HEK293 (cell line): ENCODE measurements around the gene TNPO3.

Experiments
- CTCF ChIA-PET: fragments of 350-600 bp; formaldehyde crosslinking; extraction: SDS; loops from one replicate; lab custom pipeline; 2021; ENCODE audit warnings: antibody characterized with exemption; lab: Yijun Ruan, JAX
- POLR2A ChIA-PET: fragments of 300-600 bp; formaldehyde crosslinking; extraction: SDS; loops from one replicate; lab custom pipeline; 2020; ENCODE audit warnings: antibody characterized with exemption, inconsistent platforms; lab: Yijun Ruan, JAX
- H3K27ac ChIP-seq: fragments of 200-500 bp; sonication (Bioruptor generic); 2 replicates; pipeline ENCODE4 v1.5.1; 2014; ENCODE audit warnings: low read depth, low read length, control low read depth, inconsistent platforms; ENCODE audit errors: extremely low read depth
- H3K36me3 ChIP-seq, 2 experiments: fragments of 200-500 bp in 1 of 2; sonication (Bioruptor generic) in 1 of 2; 1 replicate in 1 of 2; 2 replicates in 1 of 2; pipeline ENCODE4 v1.5.1; 2014 to 2017; ENCODE audit warnings: inconsistent platforms in 2 of 2, low read length in 2 of 2; ENCODE audit not compliant: control insufficient read depth in 2 of 2, insufficient read depth in 1 of 2
- H3K4me1 ChIP-seq: fragments of 200-500 bp; sonication (Bioruptor generic); 2 replicates; pipeline ENCODE4 v1.5.1; 2014; ENCODE audit warnings: mild to moderate bottlenecking, low read length, inconsistent platforms; ENCODE audit not compliant: control insufficient read depth, insufficient read depth
- H3K4me3 ChIP-seq: 2 replicates; pipeline ENCODE4 v1.5.1; 2011; ENCODE audit warnings: low read depth, mild to moderate bottlenecking, control low read depth, low read length, moderate library complexity
- H3K9me3 ChIP-seq: fragments of 200-500 bp; sonication (Bioruptor generic); 2 replicates; pipeline ENCODE4 v1.5.1; 2014; ENCODE audit warnings: low read depth, low read length, inconsistent platforms; ENCODE audit not compliant: control insufficient read depth, insufficient read depth
- GLIS1 ChIP-seq: fragments of 450-650 bp; formaldehyde crosslinking; IDR thresholded peaks from 2 replicates; pipeline ENCODE4 v1.5.1; 2016; ENCODE audit warnings: missing biosample characterization, missing genetic modification characterization
- KLF1 ChIP-seq: fragments of 450-650 bp; formaldehyde crosslinking; IDR thresholded peaks from 2 replicates; pipeline ENCODE4 v1.5.1; 2016; ENCODE audit warnings: missing biosample characterization, missing genetic modification characterization
- KLF7 ChIP-seq: fragments of 450-650 bp; formaldehyde crosslinking; IDR thresholded peaks from 2 replicates; pipeline ENCODE4 v1.5.1; 2016; ENCODE audit warnings: missing biosample characterization, missing genetic modification characterization, borderline replicate concordance
- KLF9 ChIP-seq: fragments of 450-650 bp; formaldehyde crosslinking; IDR thresholded peaks from 2 replicates; pipeline ENCODE4 v1.5.1; 2016; ENCODE audit warnings: missing biosample characterization, missing genetic modification characterization, low read depth
- SP2 ChIP-seq: fragments of 450-650 bp; formaldehyde crosslinking; IDR thresholded peaks from 2 replicates; pipeline ENCODE4 v1.5.1; 2016; ENCODE audit warnings: missing biosample characterization, missing genetic modification characterization
- WT1 ChIP-seq: fragments of 450-650 bp; formaldehyde crosslinking; IDR thresholded peaks from 2 replicates; pipeline ENCODE4 v1.5.1; 2016; ENCODE audit warnings: missing biosample characterization, missing genetic modification characterization
- YY2 ChIP-seq: fragments of 450-650 bp; formaldehyde crosslinking; IDR thresholded peaks from 2 replicates; pipeline ENCODE4 v1.5.1; 2016; ENCODE audit warnings: missing biosample characterization, missing genetic modification characterization
- ZBTB20 ChIP-seq: fragments of 450-650 bp; formaldehyde crosslinking; IDR thresholded peaks from 2 replicates; pipeline ENCODE4 v1.5.1; 2016; ENCODE audit warnings: missing biosample characterization, missing genetic modification characterization
- ZBTB8A ChIP-seq: fragments of 450-650 bp; formaldehyde crosslinking; IDR thresholded peaks from 2 replicates; pipeline ENCODE4 v1.5.1; 2016; ENCODE audit warnings: missing biosample characterization, missing genetic modification characterization
- ZFP41 ChIP-seq: fragments of 450-650 bp; formaldehyde crosslinking; IDR thresholded peaks from 2 replicates; pipeline ENCODE4 v1.5.1; 2016; ENCODE audit warnings: missing biosample characterization, missing genetic modification characterization, borderline replicate concordance
- ZIC2 ChIP-seq: fragments of 450-650 bp; formaldehyde crosslinking; IDR thresholded peaks from 2 replicates; pipeline ENCODE4 v1.5.1; 2016; ENCODE audit warnings: missing biosample characterization, missing genetic modification characterization
- ZNF112 ChIP-seq: fragments of 450-650 bp; formaldehyde crosslinking; IDR thresholded peaks from 2 replicates; pipeline ENCODE4 v1.5.0; 2017; ENCODE audit warnings: missing biosample characterization, missing genetic modification characterization
- ZNF174 ChIP-seq: fragments of 450-650 bp; formaldehyde crosslinking; IDR thresholded peaks from 2 replicates; pipeline ENCODE4 v1.5.0; 2017; ENCODE audit warnings: missing biosample characterization, mild to moderate bottlenecking, missing genetic modification characterization
- ZNF544 ChIP-seq: fragments of 450-650 bp; formaldehyde crosslinking; IDR thresholded peaks from 2 replicates; pipeline ENCODE4 v1.5.0; 2017; ENCODE audit warnings: missing biosample characterization, missing genetic modification characterization
- ZNF561 ChIP-seq: fragments of 450-650 bp; IDR thresholded peaks from 2 replicates; pipeline ENCODE4 v1.5.1; 2018; ENCODE audit warnings: missing biosample characterization, missing genetic modification characterization, borderline replicate concordance
- ZNF660 ChIP-seq: fragments of 450-650 bp; IDR thresholded peaks from 2 replicates; pipeline ENCODE4 v1.5.1; 2018; ENCODE audit warnings: missing biosample characterization, mild to moderate bottlenecking, missing genetic modification characterization
- ZNF837 ChIP-seq: fragments of 450-650 bp; formaldehyde crosslinking; IDR thresholded peaks from 2 replicates; pipeline ENCODE4 v1.5.1; 2016; ENCODE audit warnings: missing biosample characterization, missing genetic modification characterization
- ZXDB ChIP-seq: fragments of 450-650 bp; formaldehyde crosslinking; IDR thresholded peaks from 2 replicates; pipeline ENCODE4 v1.5.1; 2016; ENCODE audit warnings: missing biosample characterization, missing genetic modification characterization
- TF ChIP-seq, protein P1 (sequence below): fragments of 450-650 bp; IDR thresholded peaks from 2 replicates; pipeline ENCODE4 v1.5.1; 2018; ENCODE audit warnings: missing biosample characterization, mild to moderate bottlenecking, missing genetic modification characterization
- TF ChIP-seq, protein P2 (sequence below): fragments of 450-650 bp; formaldehyde crosslinking; IDR thresholded peaks from 2 replicates; pipeline ENCODE4 v1.5.1; 2016; ENCODE audit warnings: missing biosample characterization, missing genetic modification characterization, low read depth
- TF ChIP-seq, protein P3 (sequence below): fragments of 450-650 bp; formaldehyde crosslinking; IDR thresholded peaks from 2 replicates; pipeline ENCODE4 v1.5.1; 2016; ENCODE audit warnings: missing biosample characterization, missing genetic modification characterization
- TF ChIP-seq, protein P4 (sequence below): sonication (generic); formaldehyde crosslinking; IDR thresholded peaks from 2 replicates; pipeline ENCODE4 v1.8.1; 2022; ENCODE audit warnings: mild to moderate bottlenecking, moderate library complexity, missing genetic modification reagents

The TNPO3 gene

DNA sequence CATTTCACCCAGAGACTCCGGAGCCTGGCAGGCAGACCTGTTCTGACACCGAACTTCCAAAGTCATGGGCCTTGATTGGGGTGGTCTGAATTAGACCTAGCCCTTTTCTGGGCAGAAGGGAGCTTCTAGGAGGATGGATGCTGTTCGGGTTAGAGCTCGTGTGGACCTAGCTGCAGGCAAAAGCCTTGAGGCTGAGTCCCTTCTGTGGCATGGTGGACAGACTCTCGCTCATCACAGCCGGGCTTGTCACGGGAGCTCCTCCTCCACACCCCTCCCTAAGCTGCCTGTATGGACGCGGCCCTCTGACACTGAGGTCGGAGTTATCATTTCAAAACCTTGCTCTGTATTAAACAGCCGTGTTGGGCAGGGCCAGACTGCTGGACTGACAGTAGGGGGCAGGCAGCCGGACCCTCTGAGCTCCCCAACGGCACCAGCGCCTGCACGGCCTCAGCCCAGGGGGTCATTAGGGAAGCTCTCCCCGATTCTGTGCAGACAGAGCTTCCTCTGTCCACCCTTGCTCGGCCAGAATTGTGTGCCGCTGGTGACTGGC is 115.0 kb downstream of the TNPO3 start:
- CTCF ChIA-PET, result interaction anchor here (0.7 to 1.1 kb wide), 2 partner anchors 56 to 152 kb away, joined by 6 to 8 read pairs; no protein-coding TSS in a partner anchor
- POLR2A ChIA-PET, result no interaction called here
- Histone ChIP-seq H3K4me1 (no peaks in the 10 kb centered on the region), H3K9me3 (no peaks in the 10 kb centered on the region)
- TF ChIP-seq KLF1, result no peak
- no peak for TF ChIP-seq ZFP41
- TF ChIP-seq, protein P1, sequence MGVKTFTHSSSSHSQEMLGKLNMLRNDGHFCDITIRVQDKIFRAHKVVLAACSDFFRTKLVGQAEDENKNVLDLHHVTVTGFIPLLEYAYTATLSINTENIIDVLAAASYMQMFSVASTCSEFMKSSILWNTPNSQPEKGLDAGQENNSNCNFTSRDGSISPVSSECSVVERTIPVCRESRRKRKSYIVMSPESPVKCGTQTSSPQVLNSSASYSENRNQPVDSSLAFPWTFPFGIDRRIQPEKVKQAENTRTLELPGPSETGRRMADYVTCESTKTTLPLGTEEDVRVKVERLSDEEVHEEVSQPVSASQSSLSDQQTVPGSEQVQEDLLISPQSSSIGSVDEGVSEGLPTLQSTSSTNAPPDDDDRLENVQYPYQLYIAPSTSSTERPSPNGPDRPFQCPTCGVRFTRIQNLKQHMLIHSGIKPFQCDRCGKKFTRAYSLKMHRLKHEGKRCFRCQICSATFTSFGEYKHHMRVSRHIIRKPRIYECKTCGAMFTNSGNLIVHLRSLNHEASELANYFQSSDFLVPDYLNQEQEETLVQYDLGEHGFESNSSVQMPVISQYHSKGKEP, result no peak
- no peak for TF ChIP-seq WT1
- no peak for TF ChIP-seq ZIC2 (tag by site-specific recombination)
- TF ChIP-seq ZNF174 (tag by site-specific recombination), result no peak
- TF ChIP-seq, protein P2, sequence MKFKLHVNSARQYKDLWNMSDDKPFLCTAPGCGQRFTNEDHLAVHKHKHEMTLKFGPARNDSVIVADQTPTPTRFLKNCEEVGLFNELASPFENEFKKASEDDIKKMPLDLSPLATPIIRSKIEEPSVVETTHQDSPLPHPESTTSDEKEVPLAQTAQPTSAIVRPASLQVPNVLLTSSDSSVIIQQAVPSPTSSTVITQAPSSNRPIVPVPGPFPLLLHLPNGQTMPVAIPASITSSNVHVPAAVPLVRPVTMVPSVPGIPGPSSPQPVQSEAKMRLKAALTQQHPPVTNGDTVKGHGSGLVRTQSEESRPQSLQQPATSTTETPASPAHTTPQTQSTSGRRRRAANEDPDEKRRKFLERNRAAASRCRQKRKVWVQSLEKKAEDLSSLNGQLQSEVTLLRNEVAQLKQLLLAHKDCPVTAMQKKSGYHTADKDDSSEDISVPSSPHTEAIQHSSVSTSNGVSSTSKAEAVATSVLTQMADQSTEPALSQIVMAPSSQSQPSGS (tag by site-specific recombination), result no peak
- no peak for TF ChIP-seq ZNF837 (tag by site-specific recombination)
- TF ChIP-seq, all 188 proteins: peak for 0
- no peak overlapping the region for H3K27ac ChIP-seq
- no peak overlapping the region for H3K4me3 ChIP-seq
- no peaks in the 10 kb centered on the region; a peak in 1 of 3 replicates for H3K36me3 ChIP-seq

DNA sequence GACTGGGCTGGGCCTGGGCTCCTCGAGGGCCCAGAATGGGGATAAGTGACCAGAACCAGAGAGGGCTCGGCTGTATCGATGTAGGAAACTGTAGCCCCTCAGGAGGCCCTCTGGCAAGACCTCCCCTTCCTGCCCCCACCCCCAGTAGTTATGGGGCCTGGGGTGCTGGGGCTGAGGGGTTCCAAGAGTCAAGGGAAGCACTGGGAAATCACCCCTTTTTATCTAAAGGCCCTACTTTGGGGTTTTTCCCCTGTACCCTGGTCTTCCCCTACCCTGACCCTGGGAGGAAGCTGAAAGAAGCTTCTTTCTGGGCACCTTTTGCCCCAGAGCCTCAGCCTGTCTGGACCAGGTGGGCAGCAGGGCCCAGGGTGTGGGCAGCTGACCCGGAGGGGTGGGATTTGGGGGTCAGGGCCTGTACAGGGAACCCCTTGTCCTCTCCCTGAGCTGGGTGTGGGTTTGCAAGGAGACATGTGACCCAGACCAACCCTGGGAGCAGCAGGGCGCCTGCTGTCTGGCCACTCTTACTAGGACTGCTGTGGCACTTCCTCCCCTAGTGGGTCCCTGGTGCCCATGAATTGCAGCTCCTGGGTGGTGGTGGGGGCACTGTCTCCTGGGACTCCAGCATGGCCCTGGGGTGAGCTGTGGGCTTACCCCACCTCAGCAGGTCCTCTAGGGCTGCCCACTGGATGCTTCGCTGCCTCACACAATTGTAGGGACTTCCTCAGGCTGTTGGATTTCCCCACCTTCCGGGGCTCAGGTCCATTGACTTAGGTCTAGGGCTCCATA is 115.6 kb downstream of the TNPO3 start:
- Histone ChIP-seq H3K4me3 (no peak overlapping the region), H3K4me1 (no peaks in the 10 kb centered on the region), H3K36me3 (no peaks in the 10 kb centered on the region; a peak in 1 of 3 replicates), H3K9me3 (no peaks in the 10 kb centered on the region), H3K27ac (no peak overlapping the region)
- TF ChIP-seq ZXDB (tag by site-specific recombination), result no peak
- no peak for TF ChIP-seq KLF9 (tag by site-specific recombination)
- TF ChIP-seq ZBTB8A (tag by site-specific recombination), result no peak
- TF ChIP-seq ZIC2 (tag by site-specific recombination), result peak; percentile 45; the same call in 1 of the 2 replicates
- no peak for TF ChIP-seq ZNF660 (tag by site-specific recombination)
- ChIA-PET CTCF (interaction anchor here (0.7 to 1.1 kb wide), 2 partner anchors 55 to 152 kb away, joined by 6 to 8 read pairs; no protein-coding TSS in a partner anchor), POLR2A (no interaction called here)

DNA sequence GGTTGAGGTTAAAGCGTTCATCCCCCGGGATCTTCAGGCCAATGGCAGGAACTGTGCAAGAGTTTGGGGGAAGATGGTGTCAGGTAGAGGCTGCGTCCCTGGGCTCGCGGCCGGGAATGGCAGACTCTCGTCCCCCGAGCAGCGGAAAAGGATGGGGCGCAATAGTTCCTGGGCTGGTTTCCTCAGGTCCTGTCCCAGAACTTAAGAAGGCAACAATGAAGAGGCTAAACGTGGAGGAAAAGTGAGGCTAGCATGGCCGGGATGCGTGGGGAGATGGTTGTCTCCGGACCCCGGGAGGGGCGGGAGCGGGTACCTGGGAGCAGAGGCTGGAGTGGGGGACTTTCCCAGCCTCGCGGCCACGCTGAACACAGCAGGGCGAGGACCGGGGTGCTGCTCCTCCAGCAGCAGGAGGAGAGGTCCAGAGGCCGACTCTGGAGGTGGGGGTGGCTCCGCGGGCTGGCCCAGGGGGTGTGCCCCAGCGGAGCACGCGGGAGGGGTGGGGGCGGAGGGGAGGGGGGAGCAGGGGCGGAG is 116.3 kb downstream of the TNPO3 start:
- Histone ChIP-seq H3K27ac (no peak overlapping the region; the same call in 1 of the 2 replicates), H3K4me3 (peak overlapping the region; percentile 58), H3K4me1 (no peaks in the 10 kb centered on the region), H3K9me3 (no peaks in the 10 kb centered on the region), H3K36me3 (no peaks in the 10 kb centered on the region; a peak in 1 of 3 replicates)
- CTCF ChIA-PET, result no interaction called here
- POLR2A ChIA-PET, result no interaction called here
- TF ChIP-seq, protein P3, sequence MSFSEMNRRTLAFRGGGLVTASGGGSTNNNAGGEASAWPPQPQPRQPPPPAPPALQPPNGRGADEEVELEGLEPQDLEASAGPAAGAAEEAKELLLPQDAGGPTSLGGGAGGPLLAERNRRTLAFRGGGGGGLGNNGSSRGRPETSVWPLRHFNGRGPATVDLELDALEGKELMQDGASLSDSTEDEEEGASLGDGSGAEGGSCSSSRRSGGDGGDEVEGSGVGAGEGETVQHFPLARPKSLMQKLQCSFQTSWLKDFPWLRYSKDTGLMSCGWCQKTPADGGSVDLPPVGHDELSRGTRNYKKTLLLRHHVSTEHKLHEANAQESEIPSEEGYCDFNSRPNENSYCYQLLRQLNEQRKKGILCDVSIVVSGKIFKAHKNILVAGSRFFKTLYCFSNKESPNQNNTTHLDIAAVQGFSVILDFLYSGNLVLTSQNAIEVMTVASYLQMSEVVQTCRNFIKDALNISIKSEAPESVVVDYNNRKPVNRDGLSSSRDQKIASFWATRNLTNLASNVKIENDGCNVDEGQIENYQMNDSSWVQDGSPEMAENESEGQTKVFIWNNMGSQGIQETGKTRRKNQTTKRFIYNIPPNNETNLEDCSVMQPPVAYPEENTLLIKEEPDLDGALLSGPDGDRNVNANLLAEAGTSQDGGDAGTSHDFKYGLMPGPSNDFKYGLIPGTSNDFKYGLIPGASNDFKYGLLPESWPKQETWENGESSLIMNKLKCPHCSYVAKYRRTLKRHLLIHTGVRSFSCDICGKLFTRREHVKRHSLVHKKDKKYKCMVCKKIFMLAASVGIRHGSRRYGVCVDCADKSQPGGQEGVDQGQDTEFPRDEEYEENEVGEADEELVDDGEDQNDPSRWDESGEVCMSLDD (tag by site-specific recombination), result no peak
- TF ChIP-seq, protein P2 (tag by site-specific recombination), result no peak
- TF ChIP-seq KLF7 (tag by site-specific recombination) (no peak), ZNF561 (tag by site-specific recombination) (no peak), ZNF112 (tag by site-specific recombination) (no peak), ZBTB20 (tag by site-specific recombination) (peak; percentile 29), GLIS1 (tag by site-specific recombination) (0 out of 2 replicates have a peak, but pooled peaks have one; percentile 0), YY2 (0 out of 2 replicates have a peak, but pooled peaks have one; percentile 17), ZNF544 (tag by site-specific recombination) (no peak), SP2 (tag by site-specific recombination) (no peak)
- TF ChIP-seq, protein P4, sequence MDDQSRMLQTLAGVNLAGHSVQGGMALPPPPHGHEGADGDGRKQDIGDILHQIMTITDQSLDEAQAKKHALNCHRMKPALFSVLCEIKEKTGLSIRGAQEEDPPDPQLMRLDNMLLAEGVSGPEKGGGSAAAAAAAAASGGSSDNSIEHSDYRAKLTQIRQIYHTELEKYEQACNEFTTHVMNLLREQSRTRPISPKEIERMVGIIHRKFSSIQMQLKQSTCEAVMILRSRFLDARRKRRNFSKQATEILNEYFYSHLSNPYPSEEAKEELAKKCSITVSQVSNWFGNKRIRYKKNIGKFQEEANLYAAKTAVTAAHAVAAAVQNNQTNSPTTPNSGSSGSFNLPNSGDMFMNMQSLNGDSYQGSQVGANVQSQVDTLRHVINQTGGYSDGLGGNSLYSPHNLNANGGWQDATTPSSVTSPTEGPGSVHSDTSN (CRISPR knock-in tag), result no peak
